ENCODE measurements around the gene SPECC1L. TPM values are rescaled to one million over a fixed set of nuclear protein-coding genes. Genes with fewer than 3 reads are reported as not detected.

Gene SPECC1L
- total and polyA plus RNA-seq, 10 of the 15 experiments (the other 5 are each of a cell fraction or from before 2014, with no cell fraction given), result 1.9 to 40.6 (median 19.1) TPM

GRCh38 chr22:24423519-24424000 lies 152.9 kb downstream of the SPECC1L start (continued):
- TF ChIP-seq BHLHE40 (IDR thresholded peaks at IDR 0.05; ENCODE audit: borderline replicate concordance in 1 of 2, low read depth in 2 of 2, low read length in 1 of 2), result peak in 1 of 2 experiments; percentile 46; a peak in 2 of 4 replicates
- peak; percentile 72 for TF ChIP-seq SMC3 (IDR thresholded peaks at IDR 0.05; ENCODE audit: borderline replicate concordance, low read length)
- TF ChIP-seq MXI1 (IDR thresholded peaks at IDR 0.05; ENCODE audit: low read depth, low read length), result 0 out of 2 replicates have a peak, but pooled peaks have one; percentile 30
- no peak for TF ChIP-seq HCFC1 (IDR thresholded peaks at IDR 0.05; ENCODE audit: low read length)
- TF ChIP-seq SUZ12 (IDR thresholded peaks at IDR 0.05; ENCODE audit: unreplicated experiment), result no peak
- TF ChIP-seq YY1 (IDR thresholded peaks at IDR 0.05; ENCODE audit: low read depth, low read length), result peak; percentile 69; the same call in 1 of the 2 replicates

DNA sequence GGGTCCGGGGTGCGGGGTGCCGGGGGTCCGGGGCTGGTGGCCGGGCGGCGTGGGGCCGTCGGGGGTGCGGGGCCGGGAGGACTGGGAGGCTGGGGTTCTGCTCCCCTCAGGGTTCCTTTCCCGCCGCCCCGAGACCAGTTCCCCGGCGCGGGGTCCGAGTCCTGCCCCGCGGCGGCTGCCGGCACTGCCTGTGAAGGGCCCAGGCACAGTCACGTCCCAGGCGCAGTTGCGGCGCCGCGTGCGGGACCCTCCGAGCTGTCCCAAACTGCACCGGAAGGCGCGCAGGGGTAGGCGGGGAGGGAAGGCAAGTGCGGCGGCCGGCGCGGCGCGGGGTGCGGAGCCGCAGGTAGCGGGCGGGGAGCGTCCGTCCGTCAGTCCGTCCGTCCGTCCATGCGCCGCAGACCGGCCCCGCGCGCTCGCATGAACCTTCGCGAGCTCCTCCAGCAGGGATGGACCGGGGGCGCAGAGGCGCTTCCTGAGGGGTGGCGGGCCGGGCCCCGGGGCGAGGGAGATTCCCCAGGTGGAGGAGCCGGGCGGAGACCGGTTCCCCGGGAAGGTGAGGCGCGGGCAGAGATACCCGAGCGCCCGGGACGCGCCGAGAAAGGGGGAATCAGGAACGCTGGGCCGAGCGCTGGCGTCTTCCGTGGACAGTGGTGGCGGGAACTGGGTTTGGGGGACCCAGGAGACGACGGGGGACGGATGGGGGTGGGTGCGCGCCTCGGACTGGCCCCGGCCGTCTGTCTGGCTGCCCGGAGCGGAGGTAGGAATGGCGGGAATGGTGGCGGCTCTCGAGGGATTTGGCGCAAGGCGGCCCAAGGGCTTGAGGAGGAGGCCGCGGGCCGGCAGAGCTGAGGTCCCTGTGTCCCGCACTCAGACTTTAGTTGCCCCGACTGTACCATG lies 153.6 kb downstream of the SPECC1L start:
- Histone ChIP-seq H3K79me2 (ENCODE audit: control insufficient read depth, insufficient read depth, low read length) (peaks cover 43% of the 10 kb centered on the region), H3K4me3 (peak overlapping the region; percentile 77), H3K27me3 (replicated peaks in 1 of 2; ENCODE audit: control insufficient read depth in 2 of 2, insufficient read depth in 2 of 2, low read length in 1 of 2) (no peaks in the 10 kb centered on the region), H2AFZ (ENCODE audit: control insufficient read depth, low read depth, low read length) (peak overlapping the region; percentile 3), H3K4me1 (ENCODE audit: control insufficient read depth, insufficient read depth, low read length) (peaks cover 26% of the 10 kb centered on the region), H3K36me3 (ENCODE audit: control insufficient read depth in 2 of 2, insufficient read depth in 2 of 2, low read length in 1 of 2) (no peaks in the 10 kb centered on the region; a peak in 1 of 4 replicates), H3K9ac (ENCODE audit: control insufficient read depth, insufficient read depth, low read length) (peak overlapping the region; percentile 8; the same call in 1 of the 2 replicates), H4K20me1 (ENCODE audit: control insufficient read depth, insufficient read depth) (no peaks in the 10 kb centered on the region), H3K9me3 (replicated peaks; ENCODE audit: control insufficient read depth, insufficient read depth, low read length) (no peaks in the 10 kb centered on the region), H3K4me2 (ENCODE audit: control insufficient read depth, insufficient read depth) (peak overlapping the region; percentile 32), H3K27ac (ENCODE audit: control insufficient read depth, insufficient read depth) (no peak overlapping the region)
- BruUV-seq (replicated peaks), result no TSS peak
- intact Hi-C loops (cut with micrococcal nuclease; ENCODE audit: unreplicated experiment), result loop anchor here (1.0 kb wide), 2 partner anchors 79 to 101 kb away; no protein-coding TSS in a partner anchor
- in situ Hi-C loops (cut with MboI), result no loop called here
- ChIA-PET CTCF (interaction anchor here (0.6 to 19.9 kb wide), 15 partner anchors 7 to 393 kb away, joined by 3 to 332 read pairs (median 5); no protein-coding TSS in a partner anchor), SMC1A (ENCODE audit: uncharacterized antibody, unreplicated experiment) (interaction anchor here (0.7 to 8.9 kb wide), 10 partner anchors 12 to 99 kb away, joined by 3 to 48 read pairs (median 3); no protein-coding TSS in a partner anchor), POLR2A (interaction anchor here (0.8 to 3.7 kb wide), 3 partner anchors 11 to 88 kb away, joined by 3 to 13 read pairs (median 5); no protein-coding TSS in a partner anchor), RAD21 (ENCODE audit: unreplicated experiment) (interaction anchor here (0.7 to 10.4 kb wide), 8 partner anchors 9 to 99 kb away, joined by 3 to 107 read pairs (median 6); no protein-coding TSS in a partner anchor)
- peak; percentile 14 for ATAC-seq
- FAIRE-seq, result no peak
- 30% methylated on average over 61 of the region's 105 CpGs for WGBS (ENCODE audit: insufficient coverage, insufficient replicate concordance, low lambda C conversion rate, missing lambda C conversion rate)
- no peak for DNase-seq (ENCODE audit: low read depth, low spot score)
- TF ChIP-seq LARP7 (IDR thresholded peaks at IDR 0.05), result peak; percentile 78
- no peak for TF ChIP-seq NRF1 (conservative IDR thresholded peaks at IDR 0.05; ENCODE audit: low read depth, low read length)
- TF ChIP-seq, protein P1, sequence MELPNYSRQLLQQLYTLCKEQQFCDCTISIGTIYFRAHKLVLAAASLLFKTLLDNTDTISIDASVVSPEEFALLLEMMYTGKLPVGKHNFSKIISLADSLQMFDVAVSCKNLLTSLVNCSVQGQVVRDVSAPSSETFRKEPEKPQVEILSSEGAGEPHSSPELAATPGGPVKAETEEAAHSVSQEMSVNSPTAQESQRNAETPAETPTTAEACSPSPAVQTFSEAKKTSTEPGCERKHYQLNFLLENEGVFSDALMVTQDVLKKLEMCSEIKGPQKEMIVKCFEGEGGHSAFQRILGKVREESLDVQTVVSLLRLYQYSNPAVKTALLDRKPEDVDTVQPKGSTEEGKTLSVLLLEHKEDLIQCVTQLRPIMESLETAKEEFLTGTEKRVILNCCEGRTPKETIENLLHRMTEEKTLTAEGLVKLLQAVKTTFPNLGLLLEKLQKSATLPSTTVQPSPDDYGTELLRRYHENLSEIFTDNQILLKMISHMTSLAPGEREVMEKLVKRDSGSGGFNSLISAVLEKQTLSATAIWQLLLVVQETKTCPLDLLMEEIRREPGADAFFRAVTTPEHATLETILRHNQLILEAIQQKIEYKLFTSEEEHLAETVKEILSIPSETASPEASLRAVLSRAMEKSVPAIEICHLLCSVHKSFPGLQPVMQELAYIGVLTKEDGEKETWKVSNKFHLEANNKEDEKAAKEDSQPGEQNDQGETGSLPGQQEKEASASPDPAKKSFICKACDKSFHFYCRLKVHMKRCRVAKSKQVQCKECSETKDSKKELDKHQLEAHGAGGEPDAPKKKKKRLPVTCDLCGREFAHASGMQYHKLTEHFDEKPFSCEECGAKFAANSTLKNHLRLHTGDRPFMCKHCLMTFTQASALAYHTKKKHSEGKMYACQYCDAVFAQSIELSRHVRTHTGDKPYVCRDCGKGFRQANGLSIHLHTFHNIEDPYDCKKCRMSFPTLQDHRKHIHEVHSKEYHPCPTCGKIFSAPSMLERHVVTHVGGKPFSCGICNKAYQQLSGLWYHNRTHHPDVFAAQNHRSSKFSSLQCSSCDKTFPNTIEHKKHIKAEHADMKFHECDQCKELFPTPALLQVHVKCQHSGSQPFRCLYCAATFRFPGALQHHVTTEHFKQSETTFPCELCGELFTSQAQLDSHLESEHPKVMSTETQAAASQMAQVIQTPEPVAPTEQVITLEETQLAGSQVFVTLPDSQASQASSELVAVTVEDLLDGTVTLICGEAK (IDR thresholded peaks at IDR 0.05; ENCODE audit: borderline replicate concordance), result peak; percentile 30; the same call in 1 of the 2 replicates
- TF ChIP-seq GATAD2B (conservative IDR thresholded peaks at IDR 0.05; ENCODE audit: low read depth), result peak; percentile 58; the same call in 1 of the 2 replicates
- peak; percentile 58 for TF ChIP-seq NKRF (conservative IDR thresholded peaks at IDR 0.05)
- TF ChIP-seq BHLHE40 (IDR thresholded peaks at IDR 0.05; ENCODE audit: borderline replicate concordance in 1 of 2, low read depth in 2 of 2, low read length in 1 of 2), result peak in 1 of 2 experiments; percentile 13; a peak in 1 of 4 replicates
- TF ChIP-seq KAT2A (conservative IDR thresholded peaks at IDR 0.05; ENCODE audit: control insufficient read depth, low read depth, low read length), result no peak
- no peak for TF ChIP-seq NFYB (IDR thresholded peaks at IDR 0.05; ENCODE audit: insufficient read depth, low read depth, low read length)
